ENCODE measurements around the gene SPA17. TPM values are rescaled to one million over a fixed set of nuclear protein-coding genes. Genes with fewer than 3 reads are reported as not detected.
A peak's percentile ranks its signal among the peaks of the same experiment; 100 is the strongest.

SPA17 gene
- total and polyA plus RNA-seq, 7 donors, result 0.32 to 3.6 (median 0.91) TPM

DNA sequence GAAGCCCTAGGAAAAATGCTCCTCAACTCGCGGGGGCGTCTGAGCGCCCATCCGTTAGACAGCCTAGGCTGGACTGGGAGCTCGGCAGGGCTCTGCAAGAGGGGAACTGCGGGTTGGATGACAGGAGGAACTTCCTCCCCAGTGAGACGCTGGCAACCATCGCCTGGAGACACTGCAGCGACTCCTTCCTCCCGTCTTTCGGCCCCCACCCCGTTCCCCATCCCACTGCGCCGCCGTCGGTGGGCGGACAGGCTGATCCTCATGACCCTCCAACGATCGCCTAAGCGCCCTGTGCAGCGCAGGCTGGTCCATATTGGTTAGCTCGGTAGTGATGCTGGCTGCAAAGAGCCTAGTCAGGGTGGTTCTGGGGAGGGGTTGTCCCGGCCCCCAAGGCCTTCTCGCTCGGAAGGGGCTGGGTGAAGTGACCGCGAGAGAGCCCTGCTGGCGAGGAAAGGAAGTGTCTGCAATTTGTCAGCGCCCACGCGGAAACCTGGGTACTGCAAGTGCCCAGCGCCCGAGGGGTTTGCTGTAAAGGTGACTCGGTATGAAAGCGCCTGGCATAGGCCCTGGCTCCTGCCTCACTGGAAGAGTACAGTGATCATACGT, 66.7 kb downstream of the SPA17 start:
- peak; percentile 9 to 42 (median 22) for ATAC-seq
- peaks cover 0 to 48% (median 8%) of the 10 kb centered on the region in 3 donors for H3K27me3 ChIP-seq (ENCODE audit: insufficient read depth in 3 of 3, low read length in 2 of 3)
- intact Hi-C loops (cut with DNase I), result no loop called here

GRCh38 chr11:124742555-124742954, 68.9 kb downstream of the SPA17 start:
- no peak for TF ChIP-seq CTCF (IDR thresholded peaks at IDR 0.05)
- DNase-seq (no peak), ATAC-seq (no peak)
- intact Hi-C loops (cut with DNase I), result no loop called here
- Histone ChIP-seq H3K27me3 (ENCODE audit: insufficient read depth in 3 of 3, low read length in 2 of 3) (peaks cover 0 to 65% (median 12%) of the 10 kb centered on the region in 3 donors), H3K36me3 (ENCODE audit: insufficient read depth in 1 of 2, low read depth in 1 of 2) (no peaks in the 10 kb centered on the region), H3K4me1 (peaks cover 12% of the 10 kb centered on the region), H3K4me3 (no peak overlapping the region), H3K9me3 (no peaks in the 10 kb centered on the region), H3K27ac (no peak overlapping the region)
- WGBS, 3 donors, result 86 to 93% (median 88%) methylated on average over 2 of the region's 2 CpGs

More for the DNA sequence above, 66.7 kb downstream of the SPA17 start:
- DNase-seq, result no peak
- H3K4me1 ChIP-seq, result peaks cover 4% of the 10 kb centered on the region
- TF ChIP-seq CTCF (IDR thresholded peaks at IDR 0.05), result peak; percentile 36
- H3K27ac ChIP-seq, result no peak overlapping the region
- H3K36me3 ChIP-seq (ENCODE audit: insufficient read depth in 1 of 2, low read depth in 1 of 2), result no peaks in the 10 kb centered on the region
- H3K4me3 ChIP-seq, result peak overlapping the region; percentile 68
- H3K9me3 ChIP-seq, result no peaks in the 10 kb centered on the region
- 1 to 3% (median 2%) methylated on average over 32 to 37 of the region's 37 CpGs for WGBS, 3 donors

GRCh38 chr11:124743050-124743449, 69.3 kb downstream of the SPA17 start:
- TF ChIP-seq CTCF (IDR thresholded peaks at IDR 0.05), result no peak
- Histone ChIP-seq H3K36me3 (ENCODE audit: insufficient read depth in 1 of 2, low read depth in 1 of 2) (no peaks in the 10 kb centered on the region), H3K27ac (no peak overlapping the region), H3K9me3 (no peaks in the 10 kb centered on the region), H3K27me3 (ENCODE audit: insufficient read depth in 3 of 3, low read length in 2 of 3) (peaks cover 0 to 70% (median 12%) of the 10 kb centered on the region in 3 donors), H3K4me3 (no peak overlapping the region), H3K4me1 (peaks cover 13% of the 10 kb centered on the region)
- intact Hi-C loops (cut with DNase I), result no loop called here
- ATAC-seq (no peak), DNase-seq (no peak)
- WGBS, 3 donors, result 85 to 88% (median 86%) methylated on average over 6 of the region's 6 CpGs

- Histone ChIP-seq H3K4me1 (peaks cover 9% of the 10 kb centered on the region), H3K4me3 (no peak overlapping the region)
- no peak for ATAC-seq
These were observed 71.6 kb downstream of the SPA17 start for GRCh38 chr11:124745270-124745834.

More at GRCh38 chr11:124745270-124745834, 71.6 kb downstream of the SPA17 start:
- no peak overlapping the region for H3K27ac ChIP-seq
- intact Hi-C loops (cut with DNase I), result no loop called here
- H3K27me3 ChIP-seq (ENCODE audit: insufficient read depth in 3 of 3, low read length in 2 of 3), result peaks cover 0 to 68% (median 15%) of the 10 kb centered on the region in 3 donors
- no peaks in the 10 kb centered on the region for H3K9me3 ChIP-seq
- no peaks in the 10 kb centered on the region for H3K36me3 ChIP-seq (ENCODE audit: insufficient read depth in 1 of 2, low read depth in 1 of 2)
- DNase-seq, result no peak
- 29 to 39% (median 36%) methylated on average over 43 to 44 of the region's 44 CpGs for WGBS, 3 donors
- TF ChIP-seq CTCF (IDR thresholded peaks at IDR 0.05), result no peak

All from psoas muscle (tissue), 8 donors.